Stimulated activated CD8-positive, alpha-beta memory T cell treated with anti-CD3 and anti-CD28 coated beads, Interleukin-12 subunit alpha, Interleukin-12 subunit beta, amount 100 ng/mL, for 4 hours (primary cell): ENCODE measurements around the gene HSPBP1.

Experiments used
- DNase-seq: peaks from one replicate; pipeline ENCODE4 v3.0.0-alpha.2; 2020; ENCODE audit warnings: low read depth

HSPBP1 gene

GRCh38 chr19:55212447-55212846 lies 67.5 kb downstream of the HSPBP1 start:
- no peak for DNase-seq
